ENCODE measurements around the gene AUH.

DNA sequence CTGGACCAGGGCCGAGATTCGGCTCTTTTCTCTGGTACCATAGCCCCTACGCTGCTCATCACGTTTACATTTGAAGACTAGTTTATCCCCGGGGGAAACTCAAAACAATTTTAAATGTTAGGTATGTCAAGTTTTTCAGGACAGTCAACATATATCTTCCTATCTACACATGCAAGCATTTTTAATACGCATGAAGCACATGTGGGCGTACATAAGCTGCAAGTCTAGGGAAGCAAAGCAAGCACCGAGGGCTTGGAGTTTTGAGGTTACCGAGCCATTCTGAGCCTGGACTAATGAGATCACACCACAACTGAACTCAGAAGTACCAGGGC lies 154.4 kb downstream of the AUH start:
- TF ChIP-seq, protein P1, sequence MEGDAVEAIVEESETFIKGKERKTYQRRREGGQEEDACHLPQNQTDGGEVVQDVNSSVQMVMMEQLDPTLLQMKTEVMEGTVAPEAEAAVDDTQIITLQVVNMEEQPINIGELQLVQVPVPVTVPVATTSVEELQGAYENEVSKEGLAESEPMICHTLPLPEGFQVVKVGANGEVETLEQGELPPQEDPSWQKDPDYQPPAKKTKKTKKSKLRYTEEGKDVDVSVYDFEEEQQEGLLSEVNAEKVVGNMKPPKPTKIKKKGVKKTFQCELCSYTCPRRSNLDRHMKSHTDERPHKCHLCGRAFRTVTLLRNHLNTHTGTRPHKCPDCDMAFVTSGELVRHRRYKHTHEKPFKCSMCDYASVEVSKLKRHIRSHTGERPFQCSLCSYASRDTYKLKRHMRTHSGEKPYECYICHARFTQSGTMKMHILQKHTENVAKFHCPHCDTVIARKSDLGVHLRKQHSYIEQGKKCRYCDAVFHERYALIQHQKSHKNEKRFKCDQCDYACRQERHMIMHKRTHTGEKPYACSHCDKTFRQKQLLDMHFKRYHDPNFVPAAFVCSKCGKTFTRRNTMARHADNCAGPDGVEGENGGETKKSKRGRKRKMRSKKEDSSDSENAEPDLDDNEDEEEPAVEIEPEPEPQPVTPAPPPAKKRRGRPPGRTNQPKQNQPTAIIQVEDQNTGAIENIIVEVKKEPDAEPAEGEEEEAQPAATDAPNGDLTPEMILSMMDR (IDR thresholded peaks at IDR 0.05), result no peak
- no peak for TF ChIP-seq EZH2 (IDR thresholded peaks at IDR 0.05; ENCODE audit: borderline replicate concordance, insufficient read depth, low read depth, low read length, poor library complexity, severe bottlenecking)

Measured in B cell (primary cell).